ENCODE data around the gene PPP2R5A.

GRCh38 chr1:212238552-212238951, 46.7 kb upstream of the PPP2R5A start:
- TF ChIP-seq POLR2A (IDR thresholded peaks at IDR 0.05; ENCODE audit: low read depth), result no peak
- TF ChIP-seq CTCF (IDR thresholded peaks at IDR 0.05), result no peak
- TF ChIP-seq POLR2AphosphoS5 (IDR thresholded peaks at IDR 0.05), result peak in 1 of 2 donors; percentile 59
- TF ChIP-seq EP300 (IDR thresholded peaks at IDR 0.05), result no peak
